Smooth muscle cell (in vitro differentiated cells): Measurements from ENCODE around the gene TOX2. TPM values are rescaled to one million over a fixed set of nuclear protein-coding genes. Genes with fewer than 3 reads are reported as not detected.

ENCODE experiments used
- DNase-seq: peaks from one replicate; lab custom pipeline; 2025; ENCODE audit not compliant: unreplicated experiment; lab: John Stamatoyannopoulos, UW
- H2AFZ ChIP-seq: fragments of 200-600 bp; sonication (generic); 2 replicates; pipeline ENCODE4 v1.6.0; 2016; ENCODE audit warnings: antibody characterized with exemption, low read depth, mild to moderate bottlenecking
- H3F3A ChIP-seq: fragments of 200-600 bp; sonication (generic); 2 replicates; pipeline ENCODE4 v1.6.0; 2017; ENCODE audit warnings: antibody characterized with exemption, low read depth
- H3K27ac ChIP-seq: fragments of 200-600 bp; sonication (generic); 2 replicates; pipeline ENCODE4 v1.5.1; 2016; ENCODE audit warnings: low read depth, mild to moderate bottlenecking
- H3K27me3 ChIP-seq: fragments of 200-600 bp; sonication (generic); 2 replicates; pipeline ENCODE4 v1.6.1; 2016; ENCODE audit warnings: low read depth, mild to moderate bottlenecking
- H3K36me3 ChIP-seq: fragments of 200-600 bp; sonication (generic); 2 replicates; pipeline ENCODE4 v1.5.1; 2016; ENCODE audit warnings: low read depth
- H3K4me1 ChIP-seq: fragments of 200-600 bp; sonication (generic); 2 replicates; pipeline ENCODE4 v1.5.1; 2016; ENCODE audit warnings: low read depth
- H3K4me2 ChIP-seq: fragments of 200-600 bp; sonication (generic); 2 replicates; pipeline ENCODE4 v1.6.0; 2016; ENCODE audit warnings: mild to moderate bottlenecking
- H3K4me3 ChIP-seq: fragments of 200-600 bp; sonication (generic); 2 replicates; pipeline ENCODE4 v1.5.1; 2016; ENCODE audit warnings: mild to moderate bottlenecking
- H3K79me2 ChIP-seq: fragments of 200-600 bp; sonication (generic); 2 replicates; pipeline ENCODE4 v1.6.0; 2016; ENCODE audit warnings: low read depth, mild to moderate bottlenecking
- H3K9ac ChIP-seq: fragments of 200-600 bp; sonication (generic); 2 replicates; pipeline ENCODE4 v1.6.0; 2016; ENCODE audit warnings: low read depth
- H3K9me3 ChIP-seq: fragments of 200-600 bp; sonication (generic); replicated peaks from 2 replicates; pipeline ENCODE4 v1.5.1; 2016; ENCODE audit warnings: low read depth
- H4K20me1 ChIP-seq: fragments of 200-600 bp; sonication (generic); 2 replicates; pipeline ENCODE4 v1.6.0; 2016; ENCODE audit warnings: low read depth
- CTCF ChIP-seq: fragments of 200-600 bp; sonication (generic); IDR thresholded peaks from 2 replicates; pipeline ENCODE4 v1.5.1; 2017; ENCODE audit warnings: borderline replicate concordance, mild to moderate bottlenecking, antibody characterized with exemption; ENCODE audit not compliant: insufficient read depth, poor library complexity, severe bottlenecking
- WGBS: methylation state at CpG from one replicate; pipeline ENCODE4 v1.1.7; 2016; ENCODE audit warnings: low lambda C conversion rate; 5-methylcytosine and 5-hydroxymethylcytosine counted together
- polyA plus RNA-seq: library from polyadenylated mRNA; unstranded; fragments of >200 nt; fragmentation: Nextera tagmentation; extraction: Ambion mirVana; gene quantifications from 2 replicates; pipeline ENCODE4 v1.2.1, GENCODE V29; 2016
- total RNA-seq: library from RNA; depleted of rRNA; stranded (reverse); fragments of >200 nt; gene quantifications from 2 replicates; pipeline ENCODE4 v1.2.3, GENCODE V29; 2014

The TOX2 gene
- total and polyA plus RNA-seq, 2 experiments from 2014 or later, result 1.1 to 3.8 TPM

- no peaks in the 10 kb centered on the region for H3K9me3 ChIP-seq
- 44% methylated on average over 9 of the region's 9 CpGs for whole genome bisulfite sequencing
- H3K79me2 ChIP-seq, result no peaks in the 10 kb centered on the region
- no peaks in the 10 kb centered on the region for H3K4me1 ChIP-seq
- H3K4me2 ChIP-seq, result no peak overlapping the region
- H3K27me3 ChIP-seq, result peaks cover 4% of the 10 kb centered on the region
- TF ChIP-seq CTCF, result no peak
- no peak for DNase-seq
- H4K20me1 ChIP-seq, result no peaks in the 10 kb centered on the region
- H3K9ac ChIP-seq, result no peak overlapping the region
- H3F3A ChIP-seq, result no peaks in the 10 kb centered on the region
- H2AFZ ChIP-seq, result no peak overlapping the region
- no peaks in the 10 kb centered on the region for H3K36me3 ChIP-seq
- H3K4me3 ChIP-seq, result no peak overlapping the region
- no peak overlapping the region for H3K27ac ChIP-seq
Measured at GRCh38 chr20:44015733-44016103, 101.1 kb downstream of the TOX2 start.

- Histone ChIP-seq H3K27ac (no peak overlapping the region), H3K9me3 (no peaks in the 10 kb centered on the region), H3F3A (no peaks in the 10 kb centered on the region), H3K79me2 (no peaks in the 10 kb centered on the region), H3K9ac (no peak overlapping the region), H3K36me3 (no peaks in the 10 kb centered on the region), H3K4me3 (no peak overlapping the region), H3K4me2 (no peak overlapping the region), H3K4me1 (no peaks in the 10 kb centered on the region), H3K27me3 (peaks cover 4% of the 10 kb centered on the region), H2AFZ (no peak overlapping the region), H4K20me1 (no peaks in the 10 kb centered on the region)
- TF ChIP-seq CTCF, result no peak
- WGBS, result 85% methylated on average over 6 of the region's 6 CpGs
- no peak for DNase-seq
Measured at GRCh38 chr20:44016525-44016924, 101.9 kb downstream of the TOX2 start.

- no peaks in the 10 kb centered on the region for H3K36me3 ChIP-seq
- no peaks in the 10 kb centered on the region for H3F3A ChIP-seq
- H3K4me2 ChIP-seq, result no peak overlapping the region
- 94% methylated on average over 11 of the region's 11 CpGs for WGBS
- H3K4me1 ChIP-seq, result no peaks in the 10 kb centered on the region
- no peak overlapping the region for H3K4me3 ChIP-seq
- H3K9ac ChIP-seq, result no peak overlapping the region
- no peaks in the 10 kb centered on the region for H3K9me3 ChIP-seq
- no peaks in the 10 kb centered on the region for H4K20me1 ChIP-seq
- no peak overlapping the region for H3K27ac ChIP-seq
- no peak for DNase-seq
- TF ChIP-seq CTCF, result no peak
- H3K27me3 ChIP-seq, result peaks cover 4% of the 10 kb centered on the region
- no peak overlapping the region for H2AFZ ChIP-seq
- H3K79me2 ChIP-seq, result no peaks in the 10 kb centered on the region
Measured at GRCh38 chr20:44017211-44017610, 102.6 kb downstream of the TOX2 start.

GRCh38 chr20:44017905-44018258 lies 103.2 kb downstream of the TOX2 start:
- Histone ChIP-seq H3K9me3 (no peaks in the 10 kb centered on the region), H4K20me1 (no peaks in the 10 kb centered on the region), H3K4me3 (no peak overlapping the region), H3F3A (no peaks in the 10 kb centered on the region), H3K4me2 (peak overlapping the region; percentile 34), H3K79me2 (no peaks in the 10 kb centered on the region), H3K36me3 (no peaks in the 10 kb centered on the region), H3K4me1 (no peaks in the 10 kb centered on the region), H3K27me3 (peaks cover 4% of the 10 kb centered on the region), H3K9ac (no peak overlapping the region), H3K27ac (no peak overlapping the region), H2AFZ (no peak overlapping the region)
- no peak for TF ChIP-seq CTCF
- 91% methylated on average over 4 of the region's 4 CpGs for WGBS
- DNase-seq, result no peak
